ENCODE data around the gene RAD51B. TPM values are rescaled to one million over a fixed set of nuclear protein-coding genes. Genes with fewer than 3 reads are reported as not detected.

RAD51B gene
- polyA plus RNA-seq, 3 donors, result 3.6 to 11.6 (median 9.4) TPM

GRCh38 chr14:68260121-68260520, 440.5 kb downstream of the RAD51B start:
- DNase-seq, result no peak
- Mint-ChIP-seq H3K36me3 (peaks cover 0 to 5% of the 10 kb centered on the region in 2 donors), H3K27me3 (ENCODE audit: low read depth in 3 of 3) (peaks cover 0 to 4% (median 2%) of the 10 kb centered on the region in 3 donors), H3K9me3 (no peaks in the 10 kb centered on the region), H3K4me3 (no peak overlapping the region), H3K27ac (no peak overlapping the region), H3K4me1 (peaks cover 9% of the 10 kb centered on the region)
- intact Hi-C loops (cut with micrococcal nuclease), result loop anchor here in 1 of 2 donors (10.0 kb wide), 1 partner anchor 305 kb away; no protein-coding TSS in a partner anchor
- Histone ChIP-seq H3K79me2 (ENCODE audit: insufficient read depth, low read length) (no peaks in the 10 kb centered on the region), H3K9ac (ENCODE audit: insufficient read depth, low read length, poor library complexity, severe bottlenecking) (no peak overlapping the region), H3K4me2 (replicated peaks; ENCODE audit: extremely low read depth, low read length, poor library complexity, severe bottlenecking) (no peak overlapping the region), H3K4me1 (ENCODE audit: control insufficient read depth in 1 of 2, insufficient read depth in 2 of 2, low read length in 2 of 2) (no peaks in the 10 kb centered on the region), H3K27me3 (ENCODE audit: control insufficient read depth in 2 of 2, insufficient read depth in 2 of 2, low read length in 2 of 2) (no peaks in the 10 kb centered on the region), H2AFZ (ENCODE audit: insufficient read depth, low read depth, low read length, poor library complexity, severe bottlenecking) (no peak overlapping the region), H3K9me3 (replicated peaks in 1 of 2; ENCODE audit: control insufficient read depth in 1 of 2, insufficient read depth in 1 of 2, low read length in 2 of 2) (no peaks in the 10 kb centered on the region), H3K4me3 (replicated peaks in 1 of 3; ENCODE audit: low read depth in 2 of 3, low read length in 3 of 3) (no peak overlapping the region), H3K27ac (ENCODE audit: low read depth in 1 of 2, low read length in 2 of 2) (no peak overlapping the region), H4K20me1 (ENCODE audit: insufficient read depth, low read length) (no peaks in the 10 kb centered on the region), H3K36me3 (replicated peaks in 1 of 2; ENCODE audit: control insufficient read depth in 1 of 2, insufficient read depth in 2 of 2, low read length in 2 of 2) (no peaks in the 10 kb centered on the region)
- WGBS (ENCODE audit: insufficient coverage), result no CpG with 5 or more reads among the region's 2 CpGs
- TF ChIP-seq, protein P1, sequence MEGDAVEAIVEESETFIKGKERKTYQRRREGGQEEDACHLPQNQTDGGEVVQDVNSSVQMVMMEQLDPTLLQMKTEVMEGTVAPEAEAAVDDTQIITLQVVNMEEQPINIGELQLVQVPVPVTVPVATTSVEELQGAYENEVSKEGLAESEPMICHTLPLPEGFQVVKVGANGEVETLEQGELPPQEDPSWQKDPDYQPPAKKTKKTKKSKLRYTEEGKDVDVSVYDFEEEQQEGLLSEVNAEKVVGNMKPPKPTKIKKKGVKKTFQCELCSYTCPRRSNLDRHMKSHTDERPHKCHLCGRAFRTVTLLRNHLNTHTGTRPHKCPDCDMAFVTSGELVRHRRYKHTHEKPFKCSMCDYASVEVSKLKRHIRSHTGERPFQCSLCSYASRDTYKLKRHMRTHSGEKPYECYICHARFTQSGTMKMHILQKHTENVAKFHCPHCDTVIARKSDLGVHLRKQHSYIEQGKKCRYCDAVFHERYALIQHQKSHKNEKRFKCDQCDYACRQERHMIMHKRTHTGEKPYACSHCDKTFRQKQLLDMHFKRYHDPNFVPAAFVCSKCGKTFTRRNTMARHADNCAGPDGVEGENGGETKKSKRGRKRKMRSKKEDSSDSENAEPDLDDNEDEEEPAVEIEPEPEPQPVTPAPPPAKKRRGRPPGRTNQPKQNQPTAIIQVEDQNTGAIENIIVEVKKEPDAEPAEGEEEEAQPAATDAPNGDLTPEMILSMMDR (IDR thresholded peaks at IDR 0.05), result no peak

GRCh38 chr14:68261092-68261842, 441.7 kb downstream of the RAD51B start:
- H3K9me3 ChIP-seq (replicated peaks in 1 of 2; ENCODE audit: control insufficient read depth in 1 of 2, insufficient read depth in 1 of 2, low read length in 2 of 2), result no peaks in the 10 kb centered on the region
- no peak overlapping the region for H3K4me3 ChIP-seq (replicated peaks in 1 of 3; ENCODE audit: low read depth in 2 of 3, low read length in 3 of 3)
- H4K20me1 ChIP-seq (ENCODE audit: insufficient read depth, low read length), result no peaks in the 10 kb centered on the region
- Mint-ChIP-seq H3K4me3 (no peak overlapping the region), H3K4me1 (peaks cover 13% of the 10 kb centered on the region), H3K9me3 (no peaks in the 10 kb centered on the region), H3K27ac (no peak overlapping the region), H3K27me3 (ENCODE audit: low read depth in 3 of 3) (peaks cover 0 to 4% (median 2%) of the 10 kb centered on the region in 3 donors), H3K36me3 (peaks cover 0 to 5% of the 10 kb centered on the region in 2 donors)
- no peak overlapping the region for H3K4me2 ChIP-seq (replicated peaks; ENCODE audit: extremely low read depth, low read length, poor library complexity, severe bottlenecking)
- no peak for DNase-seq
- WGBS (ENCODE audit: insufficient coverage), result no CpG with 5 or more reads among the region's 10 CpGs
- TF ChIP-seq, protein P1 (IDR thresholded peaks at IDR 0.05), result no peak
- H2AFZ ChIP-seq (ENCODE audit: insufficient read depth, low read depth, low read length, poor library complexity, severe bottlenecking), result peak overlapping the region; percentile 46
- intact Hi-C loops (cut with micrococcal nuclease), result loop anchor here in 1 of 2 donors (10.0 kb wide), 1 partner anchor 304 kb away; no protein-coding TSS in a partner anchor
- no peaks in the 10 kb centered on the region for H3K36me3 ChIP-seq (replicated peaks in 1 of 2; ENCODE audit: control insufficient read depth in 1 of 2, insufficient read depth in 2 of 2, low read length in 2 of 2)
- no peak overlapping the region for H3K9ac ChIP-seq (ENCODE audit: insufficient read depth, low read length, poor library complexity, severe bottlenecking)
- no peaks in the 10 kb centered on the region for H3K27me3 ChIP-seq (ENCODE audit: control insufficient read depth in 2 of 2, insufficient read depth in 2 of 2, low read length in 2 of 2)
- peaks cover 5% of the 10 kb centered on the region in 2 donors for H3K4me1 ChIP-seq (ENCODE audit: control insufficient read depth in 1 of 2, insufficient read depth in 2 of 2, low read length in 2 of 2)
- no peaks in the 10 kb centered on the region for H3K79me2 ChIP-seq (ENCODE audit: insufficient read depth, low read length)
- H3K27ac ChIP-seq (ENCODE audit: low read depth in 1 of 2, low read length in 2 of 2), result no peak overlapping the region
